ENCODE measurements around the gene UBTD1.

DNA sequence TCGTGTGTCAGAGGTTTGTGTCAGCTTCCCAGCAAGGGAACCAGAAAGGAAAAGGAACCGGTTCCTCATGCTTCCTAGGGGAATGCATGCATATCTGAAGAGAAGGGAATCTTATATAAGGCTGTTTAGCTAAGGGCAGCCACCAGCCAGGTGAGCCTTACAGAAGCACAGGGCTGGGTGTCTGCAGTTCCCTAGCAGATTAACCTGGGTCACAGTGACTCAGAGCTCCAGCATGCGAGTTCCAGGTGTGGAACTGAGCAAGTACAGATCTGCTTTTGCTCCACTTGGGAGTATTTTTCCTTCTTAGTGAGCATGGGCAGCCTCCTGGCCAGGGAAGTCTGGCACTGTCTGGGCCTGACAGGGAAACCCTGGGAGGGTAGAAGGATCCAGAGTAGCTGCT, 72.9 kb downstream of the UBTD1 start:
- TF ChIP-seq CREB1 (IDR thresholded peaks at IDR 0.05; ENCODE audit: low read depth) (no peak), RAD21 (IDR thresholded peaks at IDR 0.05; ENCODE audit: low read depth) (no peak), TAF1 (IDR thresholded peaks at IDR 0.05; ENCODE audit: low read depth) (no peak), YY1 (IDR thresholded peaks at IDR 0.05; ENCODE audit: low read depth) (no peak), CEBPB (IDR thresholded peaks at IDR 0.05) (no peak), EP300 (IDR thresholded peaks at IDR 0.05; ENCODE audit: borderline replicate concordance) (no peak), FOXM1 (IDR thresholded peaks at IDR 0.05; ENCODE audit: borderline replicate concordance, low read depth) (no peak)
- TF ChIP-seq, protein P1, sequence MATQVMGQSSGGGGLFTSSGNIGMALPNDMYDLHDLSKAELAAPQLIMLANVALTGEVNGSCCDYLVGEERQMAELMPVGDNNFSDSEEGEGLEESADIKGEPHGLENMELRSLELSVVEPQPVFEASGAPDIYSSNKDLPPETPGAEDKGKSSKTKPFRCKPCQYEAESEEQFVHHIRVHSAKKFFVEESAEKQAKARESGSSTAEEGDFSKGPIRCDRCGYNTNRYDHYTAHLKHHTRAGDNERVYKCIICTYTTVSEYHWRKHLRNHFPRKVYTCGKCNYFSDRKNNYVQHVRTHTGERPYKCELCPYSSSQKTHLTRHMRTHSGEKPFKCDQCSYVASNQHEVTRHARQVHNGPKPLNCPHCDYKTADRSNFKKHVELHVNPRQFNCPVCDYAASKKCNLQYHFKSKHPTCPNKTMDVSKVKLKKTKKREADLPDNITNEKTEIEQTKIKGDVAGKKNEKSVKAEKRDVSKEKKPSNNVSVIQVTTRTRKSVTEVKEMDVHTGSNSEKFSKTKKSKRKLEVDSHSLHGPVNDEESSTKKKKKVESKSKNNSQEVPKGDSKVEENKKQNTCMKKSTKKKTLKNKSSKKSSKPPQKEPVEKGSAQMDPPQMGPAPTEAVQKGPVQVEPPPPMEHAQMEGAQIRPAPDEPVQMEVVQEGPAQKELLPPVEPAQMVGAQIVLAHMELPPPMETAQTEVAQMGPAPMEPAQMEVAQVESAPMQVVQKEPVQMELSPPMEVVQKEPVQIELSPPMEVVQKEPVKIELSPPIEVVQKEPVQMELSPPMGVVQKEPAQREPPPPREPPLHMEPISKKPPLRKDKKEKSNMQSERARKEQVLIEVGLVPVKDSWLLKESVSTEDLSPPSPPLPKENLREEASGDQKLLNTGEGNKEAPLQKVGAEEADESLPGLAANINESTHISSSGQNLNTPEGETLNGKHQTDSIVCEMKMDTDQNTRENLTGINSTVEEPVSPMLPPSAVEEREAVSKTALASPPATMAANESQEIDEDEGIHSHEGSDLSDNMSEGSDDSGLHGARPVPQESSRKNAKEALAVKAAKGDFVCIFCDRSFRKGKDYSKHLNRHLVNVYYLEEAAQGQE (IDR thresholded peaks at IDR 0.05; ENCODE audit: low read depth): no peak
- TF ChIP-seq, protein P2, sequence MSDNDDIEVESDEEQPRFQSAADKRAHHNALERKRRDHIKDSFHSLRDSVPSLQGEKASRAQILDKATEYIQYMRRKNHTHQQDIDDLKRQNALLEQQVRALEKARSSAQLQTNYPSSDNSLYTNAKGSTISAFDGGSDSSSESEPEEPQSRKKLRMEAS (IDR thresholded peaks at IDR 0.05): no peak; the same call in 1 of the 2 replicates
- TF ChIP-seq, protein P3, sequence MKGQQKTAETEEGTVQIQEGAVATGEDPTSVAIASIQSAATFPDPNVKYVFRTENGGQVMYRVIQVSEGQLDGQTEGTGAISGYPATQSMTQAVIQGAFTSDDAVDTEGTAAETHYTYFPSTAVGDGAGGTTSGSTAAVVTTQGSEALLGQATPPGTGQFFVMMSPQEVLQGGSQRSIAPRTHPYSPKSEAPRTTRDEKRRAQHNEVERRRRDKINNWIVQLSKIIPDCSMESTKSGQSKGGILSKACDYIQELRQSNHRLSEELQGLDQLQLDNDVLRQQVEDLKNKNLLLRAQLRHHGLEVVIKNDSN (IDR thresholded peaks at IDR 0.05): no peak
